ENCODE measurements around the gene AGBL5. TPM values are rescaled to one million over a fixed set of nuclear protein-coding genes. Genes with fewer than 3 reads are reported as not detected.

The AGBL5 gene
- total and polyA plus RNA-seq, 2 of the 13 experiments (the other 11 are each of a cell fraction or from before 2014, with no cell fraction given) = 55.9 to 73.3 TPM

DNA sequence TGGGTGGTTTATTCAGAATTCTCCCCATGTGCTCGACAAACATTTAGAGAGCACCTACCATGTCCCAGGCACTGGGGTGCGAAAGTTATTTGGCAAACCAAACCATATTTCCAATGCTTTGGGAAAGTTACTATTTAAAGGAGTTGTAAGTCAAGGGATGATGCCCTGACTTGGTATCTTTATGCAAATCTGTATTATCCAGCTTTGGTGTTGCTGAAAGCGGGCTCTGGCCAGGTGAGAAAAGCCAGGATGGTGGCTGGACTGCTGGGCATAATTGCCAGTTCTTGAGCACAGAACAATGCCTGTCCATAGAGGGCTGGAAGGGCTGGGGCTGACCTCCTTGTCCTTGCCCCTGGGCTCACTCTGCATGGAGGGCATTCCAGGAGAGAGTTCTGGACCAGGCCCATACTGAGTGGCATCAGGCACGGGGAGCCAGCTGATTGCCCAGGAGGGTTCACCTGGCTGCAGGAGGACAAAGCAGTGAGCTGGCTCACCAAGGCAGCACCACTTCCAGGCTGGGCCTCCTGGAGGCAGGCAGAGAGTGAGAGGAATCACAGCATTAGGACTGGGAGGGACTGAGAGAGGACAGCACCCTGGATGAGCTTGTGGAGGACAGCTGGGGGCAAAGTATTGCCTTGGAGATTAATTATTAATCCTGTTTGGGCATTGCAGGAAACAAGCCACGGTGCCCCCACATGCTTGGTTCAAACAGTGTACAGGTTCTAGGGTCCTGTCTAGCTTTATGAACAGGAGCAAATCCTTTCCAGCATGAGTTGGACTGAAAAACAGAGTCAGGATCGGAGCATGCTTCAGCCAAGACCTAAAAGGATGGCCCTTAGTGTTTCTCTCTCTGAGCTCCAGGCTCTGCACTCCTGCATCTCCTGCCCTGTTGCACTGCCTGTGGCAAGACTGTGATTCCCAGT, 42.2 kb downstream of the AGBL5 start (continued):
- TF ChIP-seq ZNF281 (CRISPR knock-in tag; IDR thresholded peaks at IDR 0.05; ENCODE audit: borderline replicate concordance) = peak; percentile 55; the same call in 1 of the 2 replicates
- TF ChIP-seq DNMT1 (CRISPR knock-in tag; IDR thresholded peaks at IDR 0.05) = no peak
- peak; percentile 86 for TF ChIP-seq ZNF574 (CRISPR knock-in tag; IDR thresholded peaks at IDR 0.05)
- TF ChIP-seq, protein P1, sequence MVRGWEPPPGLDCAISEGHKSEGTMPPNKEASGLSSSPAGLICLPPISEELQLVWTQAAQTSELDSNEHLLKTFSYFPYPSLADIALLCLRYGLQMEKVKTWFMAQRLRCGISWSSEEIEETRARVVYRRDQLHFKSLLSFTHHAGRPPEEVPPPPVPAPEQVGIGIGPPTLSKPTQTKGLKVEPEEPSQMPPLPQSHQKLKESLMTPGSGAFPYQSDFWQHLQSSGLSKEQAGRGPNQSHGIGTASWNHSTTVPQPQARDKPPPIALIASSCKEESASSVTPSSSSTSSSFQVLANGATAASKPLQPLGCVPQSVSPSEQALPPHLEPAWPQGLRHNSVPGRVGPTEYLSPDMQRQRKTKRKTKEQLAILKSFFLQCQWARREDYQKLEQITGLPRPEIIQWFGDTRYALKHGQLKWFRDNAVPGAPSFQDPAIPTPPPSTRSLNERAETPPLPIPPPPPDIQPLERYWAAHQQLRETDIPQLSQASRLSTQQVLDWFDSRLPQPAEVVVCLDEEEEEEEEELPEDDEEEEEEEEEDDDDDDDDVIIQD (CRISPR knock-in tag; IDR thresholded peaks at IDR 0.05; ENCODE audit: low read depth) = peak; percentile 70; the same call in 1 of the 2 replicates
- TF ChIP-seq AGO2 (optimal IDR thresholded peaks at IDR 0.05; ENCODE audit: low read depth, low read length) = no peak
- TF ChIP-seq, protein P2, sequence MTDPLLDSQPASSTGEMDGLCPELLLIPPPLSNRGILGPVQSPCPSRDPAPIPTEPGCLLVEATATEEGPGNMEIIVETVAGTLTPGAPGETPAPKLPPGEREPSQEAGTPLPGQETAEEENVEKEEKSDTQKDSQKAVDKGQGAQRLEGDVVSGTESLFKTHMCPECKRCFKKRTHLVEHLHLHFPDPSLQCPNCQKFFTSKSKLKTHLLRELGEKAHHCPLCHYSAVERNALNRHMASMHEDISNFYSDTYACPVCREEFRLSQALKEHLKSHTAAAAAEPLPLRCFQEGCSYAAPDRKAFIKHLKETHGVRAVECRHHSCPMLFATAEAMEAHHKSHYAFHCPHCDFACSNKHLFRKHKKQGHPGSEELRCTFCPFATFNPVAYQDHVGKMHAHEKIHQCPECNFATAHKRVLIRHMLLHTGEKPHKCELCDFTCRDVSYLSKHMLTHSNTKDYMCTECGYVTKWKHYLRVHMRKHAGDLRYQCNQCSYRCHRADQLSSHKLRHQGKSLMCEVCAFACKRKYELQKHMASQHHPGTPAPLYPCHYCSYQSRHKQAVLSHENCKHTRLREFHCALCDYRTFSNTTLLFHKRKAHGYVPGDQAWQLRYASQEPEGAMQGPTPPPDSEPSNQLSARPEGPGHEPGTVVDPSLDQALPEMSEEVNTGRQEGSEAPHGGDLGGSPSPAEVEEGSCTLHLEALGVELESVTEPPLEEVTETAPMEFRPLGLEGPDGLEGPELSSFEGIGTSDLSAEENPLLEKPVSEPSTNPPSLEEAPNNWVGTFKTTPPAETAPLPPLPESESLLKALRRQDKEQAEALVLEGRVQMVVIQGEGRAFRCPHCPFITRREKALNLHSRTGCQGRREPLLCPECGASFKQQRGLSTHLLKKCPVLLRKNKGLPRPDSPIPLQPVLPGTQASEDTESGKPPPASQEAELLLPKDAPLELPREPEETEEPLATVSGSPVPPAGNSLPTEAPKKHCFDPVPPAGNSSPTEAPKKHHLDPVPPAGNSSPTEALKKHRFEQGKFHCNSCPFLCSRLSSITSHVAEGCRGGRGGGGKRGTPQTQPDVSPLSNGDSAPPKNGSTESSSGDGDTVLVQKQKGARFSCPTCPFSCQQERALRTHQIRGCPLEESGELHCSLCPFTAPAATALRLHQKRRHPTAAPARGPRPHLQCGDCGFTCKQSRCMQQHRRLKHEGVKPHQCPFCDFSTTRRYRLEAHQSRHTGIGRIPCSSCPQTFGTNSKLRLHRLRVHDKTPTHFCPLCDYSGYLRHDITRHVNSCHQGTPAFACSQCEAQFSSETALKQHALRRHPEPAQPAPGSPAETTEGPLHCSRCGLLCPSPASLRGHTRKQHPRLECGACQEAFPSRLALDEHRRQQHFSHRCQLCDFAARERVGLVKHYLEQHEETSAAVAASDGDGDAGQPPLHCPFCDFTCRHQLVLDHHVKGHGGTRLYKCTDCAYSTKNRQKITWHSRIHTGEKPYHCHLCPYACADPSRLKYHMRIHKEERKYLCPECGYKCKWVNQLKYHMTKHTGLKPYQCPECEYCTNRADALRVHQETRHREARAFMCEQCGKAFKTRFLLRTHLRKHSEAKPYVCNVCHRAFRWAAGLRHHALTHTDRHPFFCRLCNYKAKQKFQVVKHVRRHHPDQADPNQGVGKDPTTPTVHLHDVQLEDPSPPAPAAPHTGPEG (CRISPR knock-in tag; IDR thresholded peaks at IDR 0.05) = 0 out of 2 replicates have a peak, but pooled peaks have one; percentile 76
- TF ChIP-seq RORA (CRISPR knock-in tag; IDR thresholded peaks at IDR 0.05) = no peak
- TF ChIP-seq HNF1B (CRISPR knock-in tag; IDR thresholded peaks at IDR 0.05) = peak; percentile 100
- TF ChIP-seq ZNF724P (CRISPR knock-in tag; IDR thresholded peaks at IDR 0.05; ENCODE audit: borderline replicate concordance) = 0 out of 2 replicates have a peak, but pooled peaks have one; percentile 12
- TF ChIP-seq ZNF576 (CRISPR knock-in tag; IDR thresholded peaks at IDR 0.05) = no peak
- no peak for TF ChIP-seq RFX5 (IDR thresholded peaks at IDR 0.05; ENCODE audit: low read depth, low read length)

Measured in HepG2 (cell line).